ENCODE measurements around the gene DCLRE1B.
A peak's percentile ranks its signal among the peaks of the same experiment; 100 is the strongest.
"Not testable (repeated sequence)": the region's sequence is repeated elsewhere in the genome, so short reads cannot be mapped to it uniquely, and the experiment has no call there.

Gene DCLRE1B

DNA sequence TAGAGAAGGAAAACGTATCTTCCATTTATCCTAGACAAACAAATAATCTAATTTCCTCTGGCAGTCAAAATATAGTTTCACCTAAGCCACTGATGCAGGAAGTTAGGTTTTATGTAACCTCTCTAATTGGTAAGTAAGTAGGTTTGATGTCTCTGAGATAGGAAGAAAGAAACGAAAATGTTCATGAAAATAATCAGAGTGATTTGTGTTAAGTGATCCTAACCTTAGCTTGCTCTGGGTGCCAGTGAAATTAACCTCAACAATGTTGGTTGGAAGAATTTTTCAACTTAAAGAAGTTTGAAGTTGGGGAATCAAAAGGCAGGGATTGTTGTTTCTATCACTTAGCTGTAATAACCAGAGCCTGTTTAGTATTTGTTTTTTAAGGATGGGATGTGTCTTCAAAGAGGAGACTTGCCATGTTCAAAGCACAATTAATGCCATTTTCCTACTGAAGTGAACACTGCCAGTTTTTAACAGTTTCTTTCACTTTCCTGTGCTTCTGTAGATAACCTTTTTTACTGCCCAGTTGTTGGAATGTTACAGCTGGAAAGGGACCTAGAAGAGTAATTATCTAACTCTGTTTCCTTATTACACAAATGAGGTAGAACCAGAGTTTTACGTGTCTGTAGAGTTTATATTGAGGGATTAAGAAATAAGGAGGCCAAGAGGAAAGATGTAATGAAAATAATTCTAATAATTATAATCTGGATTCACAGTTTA is 42.4 kb downstream of the DCLRE1B start (continued):
- TF ChIP-seq, protein P1, sequence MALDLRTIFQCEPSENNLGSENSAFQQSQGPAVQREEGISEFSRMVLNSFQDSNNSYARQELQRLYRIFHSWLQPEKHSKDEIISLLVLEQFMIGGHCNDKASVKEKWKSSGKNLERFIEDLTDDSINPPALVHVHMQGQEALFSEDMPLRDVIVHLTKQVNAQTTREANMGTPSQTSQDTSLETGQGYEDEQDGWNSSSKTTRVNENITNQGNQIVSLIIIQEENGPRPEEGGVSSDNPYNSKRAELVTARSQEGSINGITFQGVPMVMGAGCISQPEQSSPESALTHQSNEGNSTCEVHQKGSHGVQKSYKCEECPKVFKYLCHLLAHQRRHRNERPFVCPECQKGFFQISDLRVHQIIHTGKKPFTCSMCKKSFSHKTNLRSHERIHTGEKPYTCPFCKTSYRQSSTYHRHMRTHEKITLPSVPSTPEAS (tag by site-specific recombination; IDR thresholded peaks at IDR 0.05): no peak
- TF ChIP-seq ZXDB (tag by site-specific recombination; IDR thresholded peaks at IDR 0.05) (no peak), ZNF664 (tag by site-specific recombination; IDR thresholded peaks at IDR 0.05) (no peak), ZNF404 (tag by site-specific recombination; IDR thresholded peaks at IDR 0.05) (no peak), ZNF670 (tag by site-specific recombination; IDR thresholded peaks at IDR 0.05; ENCODE audit: low read depth) (no peak), ZNF549 (tag by site-specific recombination; IDR thresholded peaks at IDR 0.05) (peak; percentile 65), ZNF621 (tag by site-specific recombination; IDR thresholded peaks at IDR 0.05) (no peak), ZNF658 (tag by site-specific recombination; IDR thresholded peaks at IDR 0.05) (no peak), ZFP37 (tag by site-specific recombination; IDR thresholded peaks at IDR 0.05) (no peak), OVOL3 (tag by site-specific recombination; IDR thresholded peaks at IDR 0.05) (no peak), ZNF146 (tag by site-specific recombination; IDR thresholded peaks at IDR 0.05) (no peak), ZNF629 (tag by site-specific recombination; IDR thresholded peaks at IDR 0.05) (no peak), ZBTB7A (tag by site-specific recombination; IDR thresholded peaks at IDR 0.05; ENCODE audit: low read depth) (no peak), ZNF302 (tag by site-specific recombination; IDR thresholded peaks at IDR 0.05; ENCODE audit: low read depth) (no peak), ZNF37A (tag by site-specific recombination; IDR thresholded peaks at IDR 0.05) (0 out of 2 replicates have a peak, but pooled peaks have one; percentile 1), ZNF426 (tag by site-specific recombination; IDR thresholded peaks at IDR 0.05) (no peak), ZNF138 (tag by site-specific recombination; IDR thresholded peaks at IDR 0.05; ENCODE audit: borderline replicate concordance) (no peak)
- TF ChIP-seq, protein P2, sequence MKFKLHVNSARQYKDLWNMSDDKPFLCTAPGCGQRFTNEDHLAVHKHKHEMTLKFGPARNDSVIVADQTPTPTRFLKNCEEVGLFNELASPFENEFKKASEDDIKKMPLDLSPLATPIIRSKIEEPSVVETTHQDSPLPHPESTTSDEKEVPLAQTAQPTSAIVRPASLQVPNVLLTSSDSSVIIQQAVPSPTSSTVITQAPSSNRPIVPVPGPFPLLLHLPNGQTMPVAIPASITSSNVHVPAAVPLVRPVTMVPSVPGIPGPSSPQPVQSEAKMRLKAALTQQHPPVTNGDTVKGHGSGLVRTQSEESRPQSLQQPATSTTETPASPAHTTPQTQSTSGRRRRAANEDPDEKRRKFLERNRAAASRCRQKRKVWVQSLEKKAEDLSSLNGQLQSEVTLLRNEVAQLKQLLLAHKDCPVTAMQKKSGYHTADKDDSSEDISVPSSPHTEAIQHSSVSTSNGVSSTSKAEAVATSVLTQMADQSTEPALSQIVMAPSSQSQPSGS (tag by site-specific recombination; IDR thresholded peaks at IDR 0.05; ENCODE audit: low read depth): no peak
- TF ChIP-seq, protein P3, sequence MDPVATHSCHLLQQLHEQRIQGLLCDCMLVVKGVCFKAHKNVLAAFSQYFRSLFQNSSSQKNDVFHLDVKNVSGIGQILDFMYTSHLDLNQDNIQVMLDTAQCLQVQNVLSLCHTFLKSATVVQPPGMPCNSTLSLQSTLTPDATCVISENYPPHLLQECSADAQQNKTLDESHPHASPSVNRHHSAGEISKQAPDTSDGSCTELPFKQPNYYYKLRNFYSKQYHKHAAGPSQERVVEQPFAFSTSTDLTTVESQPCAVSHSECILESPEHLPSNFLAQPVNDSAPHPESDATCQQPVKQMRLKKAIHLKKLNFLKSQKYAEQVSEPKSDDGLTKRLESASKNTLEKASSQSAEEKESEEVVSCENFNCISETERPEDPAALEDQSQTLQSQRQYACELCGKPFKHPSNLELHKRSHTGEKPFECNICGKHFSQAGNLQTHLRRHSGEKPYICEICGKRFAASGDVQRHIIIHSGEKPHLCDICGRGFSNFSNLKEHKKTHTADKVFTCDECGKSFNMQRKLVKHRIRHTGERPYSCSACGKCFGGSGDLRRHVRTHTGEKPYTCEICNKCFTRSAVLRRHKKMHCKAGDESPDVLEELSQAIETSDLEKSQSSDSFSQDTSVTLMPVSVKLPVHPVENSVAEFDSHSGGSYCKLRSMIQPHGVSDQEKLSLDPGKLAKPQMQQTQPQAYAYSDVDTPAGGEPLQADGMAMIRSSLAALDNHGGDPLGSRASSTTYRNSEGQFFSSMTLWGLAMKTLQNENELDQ (tag by site-specific recombination; IDR thresholded peaks at IDR 0.05; ENCODE audit: low read depth): no peak

DNA sequence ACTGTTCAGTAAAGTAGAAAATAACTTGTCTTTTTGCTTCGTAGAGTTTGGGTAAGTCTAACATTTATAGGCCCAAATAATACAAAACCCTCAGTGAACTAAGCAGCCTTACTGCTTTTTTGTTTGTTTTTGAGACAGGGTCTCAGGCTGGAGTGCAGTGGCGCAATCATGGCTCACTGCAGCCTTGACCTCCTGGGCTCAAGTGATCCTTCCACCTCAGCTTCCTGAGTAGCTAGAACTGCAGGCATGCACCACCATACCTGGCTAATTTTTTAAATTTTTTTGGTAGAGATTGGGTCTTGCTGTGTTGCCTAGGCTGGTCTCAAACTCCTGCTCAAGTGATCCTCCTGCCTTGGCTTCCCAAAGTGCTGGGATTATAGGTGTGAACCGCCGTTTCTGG is 43.0 kb downstream of the DCLRE1B start:
- TF ChIP-seq, protein P4, sequence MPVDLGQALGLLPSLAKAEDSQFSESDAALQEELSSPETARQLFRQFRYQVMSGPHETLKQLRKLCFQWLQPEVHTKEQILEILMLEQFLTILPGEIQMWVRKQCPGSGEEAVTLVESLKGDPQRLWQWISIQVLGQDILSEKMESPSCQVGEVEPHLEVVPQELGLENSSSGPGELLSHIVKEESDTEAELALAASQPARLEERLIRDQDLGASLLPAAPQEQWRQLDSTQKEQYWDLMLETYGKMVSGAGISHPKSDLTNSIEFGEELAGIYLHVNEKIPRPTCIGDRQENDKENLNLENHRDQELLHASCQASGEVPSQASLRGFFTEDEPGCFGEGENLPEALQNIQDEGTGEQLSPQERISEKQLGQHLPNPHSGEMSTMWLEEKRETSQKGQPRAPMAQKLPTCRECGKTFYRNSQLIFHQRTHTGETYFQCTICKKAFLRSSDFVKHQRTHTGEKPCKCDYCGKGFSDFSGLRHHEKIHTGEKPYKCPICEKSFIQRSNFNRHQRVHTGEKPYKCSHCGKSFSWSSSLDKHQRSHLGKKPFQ (tag by site-specific recombination; IDR thresholded peaks at IDR 0.05): peak; percentile 45; the same call in 1 of the 2 replicates
- TF ChIP-seq OSR2 (tag by site-specific recombination; IDR thresholded peaks at IDR 0.05): peak; percentile 26; the same call in 1 of the 2 replicates
- TF ChIP-seq ZIC2 (tag by site-specific recombination; IDR thresholded peaks at IDR 0.05): peak; percentile 15; the same call in 1 of the 2 replicates
- peaks cover 7 to 10% of the 10 kb centered on the region in 2 experiments for H3K36me3 ChIP-seq (ENCODE audit: control insufficient read depth in 2 of 2, insufficient read depth in 1 of 2, low read length in 2 of 2)
- H3K9me3 ChIP-seq (ENCODE audit: control insufficient read depth, insufficient read depth, low read depth, low read length); H3K4me3 ChIP-seq (ENCODE audit: low read depth, low read length); H3K27ac ChIP-seq (ENCODE audit: extremely low read depth, low read depth, low read length): not testable (repeated sequence)
- ChIA-PET CTCF (interaction anchor here (0.6 to 1.4 kb wide), 4 partner anchors 11 to 65 kb away, joined by 3 to 4 read pairs (median 4); no protein-coding TSS in a partner anchor), POLR2A (interaction anchor here (0.7 kb wide), 1 partner anchor 17 kb away, joined by 3 read pairs; no protein-coding TSS in a partner anchor)
- peaks cover 19% of the 10 kb centered on the region; the same call in 1 of the 2 replicates for H3K4me1 ChIP-seq (ENCODE audit: control insufficient read depth, insufficient read depth, low read length)

All from HEK293 (cell line).